ENCODE data around the gene ACTL7B. TPM values are rescaled to one million over a fixed set of nuclear protein-coding genes. Genes with fewer than 3 reads are reported as not detected.

The ACTL7B gene
- total RNA-seq, 3 donors from 2014 or later = 0.16 TPM; not detected in 2

GRCh38 chr9:108866001-108866420 lies 10.2 kb upstream of the ACTL7B start:
- H3K27me3 ChIP-seq = no peaks in the 10 kb centered on the region
- H3K4me3 ChIP-seq = no peak overlapping the region
- no peaks in the 10 kb centered on the region for H3K9me3 ChIP-seq
- intact Hi-C loops (cut with DNase I; ENCODE audit: low total_unique reads) = no loop called here
- no peaks in the 10 kb centered on the region for H3K36me3 ChIP-seq
- DNase-seq (ENCODE audit: low spot score in 2 of 2) = no peak
- no peaks in the 10 kb centered on the region for H3K4me1 ChIP-seq
- TF ChIP-seq POLR2AphosphoS5 (IDR thresholded peaks at IDR 0.05) = no peak
- TF ChIP-seq POLR2A (IDR thresholded peaks at IDR 0.05) = no peak
- no peak overlapping the region for H3K27ac ChIP-seq

- Histone ChIP-seq H3K4me3 (no peak overlapping the region), H3K9me3 (no peaks in the 10 kb centered on the region), H3K4me1 (no peaks in the 10 kb centered on the region), H3K27me3 (no peaks in the 10 kb centered on the region), H3K27ac (no peak overlapping the region), H3K36me3 (no peaks in the 10 kb centered on the region)
- no peak for DNase-seq (ENCODE audit: low spot score in 2 of 2)
- no peak for TF ChIP-seq CTCF (IDR thresholded peaks at IDR 0.05)
- no peak for TF ChIP-seq POLR2AphosphoS5 (IDR thresholded peaks at IDR 0.05)
- TF ChIP-seq POLR2A (IDR thresholded peaks at IDR 0.05) = no peak
- intact Hi-C loops (cut with DNase I; ENCODE audit: low total_unique reads) = no loop called here
Observed at GRCh38 chr9:108865037-108865436, 9.3 kb upstream of the ACTL7B start.

- TF ChIP-seq POLR2A (IDR thresholded peaks at IDR 0.05) = no peak
- no peak for TF ChIP-seq CTCF (IDR thresholded peaks at IDR 0.05)
- TF ChIP-seq POLR2AphosphoS5 (IDR thresholded peaks at IDR 0.05) = no peak
- Histone ChIP-seq H3K27me3 (no peaks in the 10 kb centered on the region), H3K9me3 (no peaks in the 10 kb centered on the region), H3K27ac (no peak overlapping the region), H3K36me3 (no peaks in the 10 kb centered on the region), H3K4me1 (no peaks in the 10 kb centered on the region), H3K4me3 (no peak overlapping the region)
- no peak for DNase-seq (ENCODE audit: low spot score in 2 of 2)
- intact Hi-C loops (cut with DNase I; ENCODE audit: low total_unique reads) = no loop called here
Observed at GRCh38 chr9:108864446-108864845, 8.7 kb upstream of the ACTL7B start.

- intact Hi-C loops (cut with DNase I; ENCODE audit: low total_unique reads) = no loop called here
- no peaks in the 10 kb centered on the region for H3K27me3 ChIP-seq
Observed at GRCh38 chr9:108863891-108864290, 8.1 kb upstream of the ACTL7B start.

GRCh38 chr9:108861997-108862396 lies 6.2 kb upstream of the ACTL7B start, which contains the start of gene ACTL7A:
Gene ACTL7A, plus strand, starts transcription at chr9:108862266. Its CDS starts 57 bp downstream, at chr9:108862323.
- no peaks in the 10 kb centered on the region for H3K9me3 ChIP-seq
- no peak for TF ChIP-seq CTCF (IDR thresholded peaks at IDR 0.05)
- H3K36me3 ChIP-seq = no peaks in the 10 kb centered on the region
- intact Hi-C loops (cut with DNase I; ENCODE audit: low total_unique reads) = no loop called here
- H3K27ac ChIP-seq = no peak within 1 kb of the TSS
- DNase-seq (ENCODE audit: low spot score in 2 of 2) = no peak
- no peak within 1 kb of the TSS for H3K4me3 ChIP-seq
- H3K4me1 ChIP-seq = no peaks in the 10 kb centered on the region
- H3K27me3 ChIP-seq = no peaks in the 10 kb centered on the region

More at GRCh38 chr9:108863891-108864290, 8.1 kb upstream of the ACTL7B start:
- no peak for DNase-seq (ENCODE audit: low spot score in 2 of 2)
- Histone ChIP-seq H3K27ac (no peak overlapping the region), H3K4me3 (no peak overlapping the region), H3K9me3 (no peaks in the 10 kb centered on the region), H3K36me3 (no peaks in the 10 kb centered on the region), H3K4me1 (no peaks in the 10 kb centered on the region)
- no peak for TF ChIP-seq CTCF (IDR thresholded peaks at IDR 0.05)
- TF ChIP-seq POLR2A (IDR thresholded peaks at IDR 0.05) = no peak
- no peak for TF ChIP-seq POLR2AphosphoS5 (IDR thresholded peaks at IDR 0.05)

GRCh38 chr9:108861464-108861863 lies 5.7 kb upstream of the ACTL7B start:
- no peaks in the 10 kb centered on the region for H3K27me3 ChIP-seq
- intact Hi-C loops (cut with DNase I; ENCODE audit: low total_unique reads) = no loop called here

More at GRCh38 chr9:108861464-108861863, 5.7 kb upstream of the ACTL7B start:
- H3K4me3 ChIP-seq = no peak overlapping the region
- H3K4me1 ChIP-seq = no peaks in the 10 kb centered on the region
- H3K9me3 ChIP-seq = no peaks in the 10 kb centered on the region
- no peak for DNase-seq (ENCODE audit: low spot score in 2 of 2)
- no peak for TF ChIP-seq POLR2AphosphoS5 (IDR thresholded peaks at IDR 0.05)
- TF ChIP-seq CTCF (IDR thresholded peaks at IDR 0.05) = no peak
- TF ChIP-seq POLR2A (IDR thresholded peaks at IDR 0.05) = no peak
- H3K36me3 ChIP-seq = no peaks in the 10 kb centered on the region
- no peak overlapping the region for H3K27ac ChIP-seq

Data from breast epithelium (tissue), 4 donors.